ENCODE results near the gene RFX4.

RFX4 gene

DNA sequence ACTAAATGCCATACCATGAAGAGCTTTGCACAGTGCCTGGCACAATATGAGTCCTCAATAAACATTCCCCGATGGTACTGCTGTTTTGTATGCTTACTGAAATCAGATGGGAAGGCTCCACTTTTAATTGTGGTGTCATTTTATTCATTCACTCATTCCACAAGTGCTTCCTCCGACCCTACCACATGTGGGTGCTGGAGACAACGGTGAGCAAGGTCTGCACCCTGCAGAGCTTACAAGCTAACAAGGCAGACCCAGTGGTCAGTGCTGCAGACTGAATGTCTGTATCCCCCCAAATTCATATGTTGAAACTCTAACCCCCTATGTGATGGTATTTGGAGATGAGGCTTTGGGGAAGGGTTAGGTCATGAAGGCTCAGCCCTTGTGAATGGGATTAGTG, 48.3 kb downstream of the RFX4 start:
- H3K27ac ChIP-seq (ENCODE audit: low read depth, low read length) = no peak overlapping the region
- peaks cover 2% of the 10 kb centered on the region; the same call in 1 of the 2 replicates for H3K27me3 ChIP-seq (ENCODE audit: control insufficient read depth, insufficient read depth, low read length)
- H3K4me1 ChIP-seq (ENCODE audit: control insufficient read depth, insufficient read depth, low read length) = no peaks in the 10 kb centered on the region
- H3K9me3 ChIP-seq (ENCODE audit: control insufficient read depth, insufficient read depth, low read depth, low read length) = no peaks in the 10 kb centered on the region
- H3K9ac ChIP-seq (ENCODE audit: low read length) = no peak overlapping the region
- no peaks in the 10 kb centered on the region for H3K36me3 ChIP-seq (ENCODE audit: control insufficient read depth, insufficient read depth, low read length)
- no peak overlapping the region for H3K4me3 ChIP-seq (ENCODE audit: low read depth, low read length)

DNA sequence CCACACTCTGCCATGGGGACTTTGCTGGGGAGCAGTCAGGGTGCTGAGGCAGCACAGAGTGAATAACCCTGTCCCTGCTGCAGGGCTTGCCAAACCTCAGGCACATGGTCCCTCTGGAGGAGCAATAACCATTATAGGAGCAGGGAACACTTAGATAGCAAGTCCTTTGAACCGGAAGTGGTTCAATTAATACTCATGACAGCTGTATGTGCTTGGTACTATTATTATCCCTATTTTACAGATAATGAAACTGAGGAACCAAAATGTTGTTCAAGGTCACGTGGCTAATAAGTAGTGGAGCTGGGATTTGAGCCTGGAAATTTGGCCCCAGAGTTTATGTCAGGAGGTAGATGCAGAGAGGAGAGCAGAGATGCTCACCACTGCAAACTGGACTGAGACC, 49.0 kb downstream of the RFX4 start:
- Histone ChIP-seq H3K9me3 (ENCODE audit: control insufficient read depth, insufficient read depth, low read depth, low read length) (no peaks in the 10 kb centered on the region), H3K27me3 (ENCODE audit: control insufficient read depth, insufficient read depth, low read length) (peaks cover 2% of the 10 kb centered on the region; the same call in 1 of the 2 replicates), H3K4me3 (ENCODE audit: low read depth, low read length) (no peak overlapping the region), H3K27ac (ENCODE audit: low read depth, low read length) (no peak overlapping the region), H3K4me1 (ENCODE audit: control insufficient read depth, insufficient read depth, low read length) (no peaks in the 10 kb centered on the region), H3K9ac (ENCODE audit: low read length) (no peak overlapping the region), H3K36me3 (ENCODE audit: control insufficient read depth, insufficient read depth, low read length) (no peaks in the 10 kb centered on the region)

DNA sequence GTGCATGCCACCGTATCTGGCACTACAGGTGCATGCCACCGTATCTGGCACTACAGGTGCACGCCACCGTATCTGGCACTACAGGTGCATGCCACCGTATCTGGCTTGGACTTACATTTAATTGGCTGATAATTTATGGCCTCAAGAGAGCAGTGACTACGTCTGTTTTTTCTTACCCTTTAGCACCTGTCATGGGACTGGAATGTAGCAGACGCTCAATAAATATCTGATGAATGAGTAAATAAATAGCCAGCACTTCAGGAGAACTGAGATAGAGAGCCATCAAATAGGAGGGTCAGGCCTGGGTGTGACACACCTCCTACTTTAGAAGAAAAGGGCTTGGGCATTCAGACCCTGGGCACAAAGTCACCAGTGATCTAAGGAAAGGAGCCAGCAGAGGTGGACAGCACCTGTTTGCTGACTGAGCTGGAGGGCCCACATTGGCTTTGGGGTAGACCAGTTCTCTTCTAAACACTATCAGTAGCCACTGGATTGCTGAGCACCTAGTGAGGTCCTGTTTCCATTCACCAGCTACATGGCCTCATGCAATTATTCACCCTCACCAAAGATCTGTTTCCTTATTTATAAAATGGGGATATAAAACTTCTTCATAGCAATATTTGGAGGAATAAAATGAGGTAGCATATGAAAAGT, 50.1 kb downstream of the RFX4 start:
- peaks cover 2% of the 10 kb centered on the region; the same call in 1 of the 2 replicates for H3K27me3 ChIP-seq (ENCODE audit: control insufficient read depth, insufficient read depth, low read length)
- H3K9me3 ChIP-seq (ENCODE audit: control insufficient read depth, insufficient read depth, low read depth, low read length) = no peaks in the 10 kb centered on the region
- no peak overlapping the region for H3K27ac ChIP-seq (ENCODE audit: low read depth, low read length)
- no peak overlapping the region for H3K4me3 ChIP-seq (ENCODE audit: low read depth, low read length)
- H3K4me1 ChIP-seq (ENCODE audit: control insufficient read depth, insufficient read depth, low read length) = no peaks in the 10 kb centered on the region
- H3K36me3 ChIP-seq (ENCODE audit: control insufficient read depth, insufficient read depth, low read length) = no peaks in the 10 kb centered on the region
- H3K9ac ChIP-seq (ENCODE audit: low read length) = no peak overlapping the region

DNA sequence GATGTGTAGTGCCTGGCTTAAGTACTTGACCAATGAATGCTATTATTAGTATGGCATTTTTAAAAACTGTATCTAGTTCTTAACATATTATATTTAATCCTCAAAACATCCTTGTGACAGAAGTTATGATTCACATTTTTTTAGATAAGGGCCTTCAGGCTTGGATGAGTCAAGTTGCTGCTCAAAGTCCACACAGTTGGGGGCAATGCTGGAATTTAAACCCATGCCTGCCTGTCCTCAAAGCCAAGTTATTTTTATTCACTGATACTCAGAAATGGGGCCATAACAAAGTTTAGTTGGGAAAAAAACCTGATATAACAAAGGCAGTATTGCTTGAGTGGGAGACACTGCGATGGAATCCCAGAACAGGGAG, 50.6 kb downstream of the RFX4 start:
- Histone ChIP-seq H3K4me1 (ENCODE audit: control insufficient read depth, insufficient read depth, low read length) (no peaks in the 10 kb centered on the region), H3K9ac (ENCODE audit: low read length) (no peak overlapping the region), H3K27ac (ENCODE audit: low read depth, low read length) (no peak overlapping the region), H3K9me3 (ENCODE audit: control insufficient read depth, insufficient read depth, low read depth, low read length) (no peaks in the 10 kb centered on the region), H3K36me3 (ENCODE audit: control insufficient read depth, insufficient read depth, low read length) (no peaks in the 10 kb centered on the region), H3K27me3 (ENCODE audit: control insufficient read depth, insufficient read depth, low read length) (peaks cover 2% of the 10 kb centered on the region; the same call in 1 of the 2 replicates), H3K4me3 (ENCODE audit: low read depth, low read length) (no peak overlapping the region)

DNA sequence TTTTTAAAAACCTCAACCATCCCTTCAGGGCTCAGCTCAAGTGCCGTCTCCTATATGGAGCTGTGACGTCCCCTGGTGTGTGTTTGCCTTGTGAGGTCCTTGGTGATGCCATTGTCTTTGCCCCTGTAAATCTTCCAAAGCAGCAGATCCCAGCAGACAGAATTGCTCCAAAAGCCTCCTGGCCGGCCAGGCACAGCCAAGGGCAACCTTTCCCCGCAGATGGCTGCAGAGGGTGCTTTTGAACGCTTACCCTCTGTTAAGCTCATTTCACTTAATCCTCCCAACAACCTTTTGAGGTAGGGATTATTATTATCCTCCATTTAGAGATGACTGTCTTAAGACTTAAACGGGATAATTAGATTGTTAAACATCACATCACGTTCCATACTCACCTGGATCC, 51.4 kb downstream of the RFX4 start:
- H3K36me3 ChIP-seq (ENCODE audit: control insufficient read depth, insufficient read depth, low read length) = no peaks in the 10 kb centered on the region
- peaks cover 2% of the 10 kb centered on the region; the same call in 1 of the 2 replicates for H3K27me3 ChIP-seq (ENCODE audit: control insufficient read depth, insufficient read depth, low read length)
- H3K4me3 ChIP-seq (ENCODE audit: low read depth, low read length) = no peak overlapping the region
- H3K27ac ChIP-seq (ENCODE audit: low read depth, low read length) = no peak overlapping the region
- H3K9ac ChIP-seq (ENCODE audit: low read length) = no peak overlapping the region
- no peaks in the 10 kb centered on the region for H3K9me3 ChIP-seq (ENCODE audit: control insufficient read depth, insufficient read depth, low read depth, low read length)
- no peaks in the 10 kb centered on the region for H3K4me1 ChIP-seq (ENCODE audit: control insufficient read depth, insufficient read depth, low read length)

DNA sequence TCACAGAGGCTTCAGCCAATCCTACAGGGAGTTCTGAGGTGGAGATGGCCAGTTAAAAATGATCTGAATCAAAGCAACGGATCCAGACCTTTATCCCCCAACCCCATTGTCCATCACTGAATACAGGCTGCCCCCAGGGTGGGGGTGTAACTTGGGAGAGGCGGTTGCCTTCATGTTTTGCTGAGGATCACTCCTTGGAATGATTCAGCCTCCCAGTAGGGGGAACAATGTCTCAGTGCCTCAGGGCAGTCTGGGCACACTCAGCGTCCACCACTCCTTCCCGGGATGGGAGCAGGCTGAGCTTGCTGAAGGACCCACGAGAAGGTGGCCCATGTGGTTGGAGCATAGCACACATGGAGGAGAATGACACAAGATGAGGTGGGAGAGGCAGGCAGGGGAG, 60.2 kb downstream of the RFX4 start:
- Histone ChIP-seq H3K4me1 (ENCODE audit: control insufficient read depth, insufficient read depth, low read length) (peaks cover 9% of the 10 kb centered on the region; the same call in 1 of the 2 replicates), H3K27me3 (ENCODE audit: control insufficient read depth, insufficient read depth, low read length) (no peaks in the 10 kb centered on the region), H3K9me3 (ENCODE audit: control insufficient read depth, insufficient read depth, low read depth, low read length) (no peaks in the 10 kb centered on the region), H3K36me3 (ENCODE audit: control insufficient read depth, insufficient read depth, low read length) (no peaks in the 10 kb centered on the region), H3K4me3 (ENCODE audit: low read depth, low read length) (no peak overlapping the region), H3K9ac (ENCODE audit: low read length) (no peak overlapping the region), H3K27ac (ENCODE audit: low read depth, low read length) (no peak overlapping the region)

DNA sequence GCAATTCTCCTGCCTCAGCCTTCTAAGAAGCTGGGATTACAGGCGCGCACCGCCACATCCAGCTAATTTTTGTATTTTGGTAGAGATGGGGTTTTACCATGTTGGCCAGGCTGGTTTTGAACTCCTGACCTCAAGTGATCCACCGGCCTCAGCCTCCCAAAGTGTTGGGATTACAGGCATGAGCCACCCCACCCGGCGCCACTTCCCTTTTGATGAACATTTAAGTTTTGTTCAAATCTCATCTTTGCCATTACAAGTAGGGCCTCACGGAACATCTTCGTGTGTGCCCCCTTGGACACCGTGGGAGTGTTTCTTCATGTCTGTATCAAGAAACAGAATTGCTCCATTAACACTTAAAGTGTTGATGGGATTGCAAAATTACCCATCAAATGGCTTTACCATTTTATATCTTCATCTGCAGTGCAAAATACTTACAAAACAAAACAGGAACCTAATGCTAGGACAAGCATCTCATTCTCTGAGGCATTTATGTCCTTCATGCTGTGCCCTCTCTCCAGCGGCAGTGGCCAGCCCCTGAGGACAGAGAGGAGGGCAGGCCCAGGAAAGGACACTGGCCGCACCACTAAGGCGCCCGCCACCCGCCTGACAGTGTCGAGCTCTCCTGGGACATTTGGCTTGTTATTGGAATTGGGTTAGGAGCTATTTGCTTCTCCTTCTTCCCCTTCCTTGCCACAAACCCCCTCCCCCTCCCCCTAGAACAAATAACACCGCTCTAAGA, 61.7 kb downstream of the RFX4 start:
- Histone ChIP-seq H3K9ac (ENCODE audit: low read length) (no peak overlapping the region), H3K27me3 (ENCODE audit: control insufficient read depth, insufficient read depth, low read length) (no peaks in the 10 kb centered on the region)

DNA sequence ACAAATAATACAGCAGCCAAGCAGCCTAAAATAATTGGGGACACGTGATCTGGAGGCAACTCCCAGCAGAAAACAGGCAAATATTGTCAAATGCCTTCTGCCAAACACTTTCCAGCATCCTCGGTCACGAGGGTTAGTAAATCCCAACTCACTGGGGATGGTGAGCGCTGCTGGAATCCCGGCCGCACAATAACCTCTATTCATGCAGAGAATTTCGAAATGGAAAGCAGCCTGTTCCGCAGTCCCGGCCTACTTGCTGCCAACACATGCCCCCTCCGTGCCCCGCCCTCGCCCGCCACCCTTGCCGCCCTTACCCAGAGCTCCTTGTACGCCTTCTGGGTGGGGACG, 62.2 kb downstream of the RFX4 start:
- no peak overlapping the region for H3K9ac ChIP-seq (ENCODE audit: low read length)
- H3K27ac ChIP-seq (ENCODE audit: low read depth, low read length) = no peak overlapping the region
- no peak overlapping the region for H3K4me3 ChIP-seq (ENCODE audit: low read depth, low read length)
- no peaks in the 10 kb centered on the region for H3K36me3 ChIP-seq (ENCODE audit: control insufficient read depth, insufficient read depth, low read length)
- peaks cover 9% of the 10 kb centered on the region; the same call in 1 of the 2 replicates for H3K4me1 ChIP-seq (ENCODE audit: control insufficient read depth, insufficient read depth, low read length)
- no peaks in the 10 kb centered on the region for H3K27me3 ChIP-seq (ENCODE audit: control insufficient read depth, insufficient read depth, low read length)
- H3K9me3 ChIP-seq (ENCODE audit: control insufficient read depth, insufficient read depth, low read depth, low read length) = no peaks in the 10 kb centered on the region

More for the DNA sequence above, 61.7 kb downstream of the RFX4 start:
- Histone ChIP-seq H3K4me3 (ENCODE audit: low read depth, low read length) (no peak overlapping the region), H3K4me1 (ENCODE audit: control insufficient read depth, insufficient read depth, low read length) (peaks cover 9% of the 10 kb centered on the region; the same call in 1 of the 2 replicates), H3K36me3 (ENCODE audit: control insufficient read depth, insufficient read depth, low read length) (no peaks in the 10 kb centered on the region), H3K9me3 (ENCODE audit: control insufficient read depth, insufficient read depth, low read depth, low read length) (no peaks in the 10 kb centered on the region), H3K27ac (ENCODE audit: low read depth, low read length) (no peak overlapping the region)

DNA sequence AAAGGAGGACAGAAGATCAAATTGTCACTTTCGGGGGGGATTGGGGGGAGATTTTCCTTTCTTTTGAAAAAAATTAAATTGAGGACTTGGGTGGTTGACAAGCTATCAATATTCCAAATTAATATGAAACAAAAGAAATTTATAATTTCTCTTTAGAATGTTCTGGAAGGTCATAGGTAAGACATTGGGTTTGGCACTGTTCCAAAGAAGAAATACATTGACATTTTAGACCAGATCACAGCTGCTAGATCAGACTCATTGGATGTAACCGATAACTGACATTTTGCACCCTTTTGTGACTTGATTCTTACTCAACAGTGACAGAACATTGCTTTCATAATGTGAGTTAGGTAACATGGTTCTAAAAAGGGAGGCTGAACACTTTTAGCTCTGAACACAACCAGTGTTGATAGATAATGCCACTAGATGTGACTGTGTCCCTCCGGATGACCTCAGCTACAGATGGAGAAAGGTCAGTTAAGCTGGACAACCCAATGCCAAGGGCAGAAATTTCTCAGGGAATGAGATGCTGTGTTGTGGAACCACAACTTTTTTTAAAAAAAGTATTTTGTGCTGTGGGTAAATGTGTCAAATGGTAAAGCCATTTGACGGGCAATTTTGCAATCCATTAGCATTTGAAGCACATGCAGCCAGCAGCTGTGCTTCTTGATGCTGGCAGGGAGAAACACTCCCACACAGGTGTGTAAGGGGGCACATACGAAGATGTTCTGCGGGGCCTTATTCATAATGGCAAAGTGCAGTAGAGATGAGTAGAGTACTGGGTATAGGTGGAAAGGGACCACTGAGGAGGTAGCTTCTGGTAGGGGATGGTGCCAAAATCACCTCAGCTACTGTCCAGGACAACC, 62.9 kb downstream of the RFX4 start:
- Histone ChIP-seq H3K27me3 (ENCODE audit: control insufficient read depth, insufficient read depth, low read length) (no peaks in the 10 kb centered on the region), H3K9ac (ENCODE audit: low read length) (no peak overlapping the region), H3K9me3 (ENCODE audit: control insufficient read depth, insufficient read depth, low read depth, low read length) (no peaks in the 10 kb centered on the region), H3K4me3 (ENCODE audit: low read depth, low read length) (no peak overlapping the region), H3K27ac (ENCODE audit: low read depth, low read length) (no peak overlapping the region), H3K4me1 (ENCODE audit: control insufficient read depth, insufficient read depth, low read length) (peaks cover 9% of the 10 kb centered on the region; the same call in 1 of the 2 replicates), H3K36me3 (ENCODE audit: control insufficient read depth, insufficient read depth, low read length) (no peaks in the 10 kb centered on the region)

DNA sequence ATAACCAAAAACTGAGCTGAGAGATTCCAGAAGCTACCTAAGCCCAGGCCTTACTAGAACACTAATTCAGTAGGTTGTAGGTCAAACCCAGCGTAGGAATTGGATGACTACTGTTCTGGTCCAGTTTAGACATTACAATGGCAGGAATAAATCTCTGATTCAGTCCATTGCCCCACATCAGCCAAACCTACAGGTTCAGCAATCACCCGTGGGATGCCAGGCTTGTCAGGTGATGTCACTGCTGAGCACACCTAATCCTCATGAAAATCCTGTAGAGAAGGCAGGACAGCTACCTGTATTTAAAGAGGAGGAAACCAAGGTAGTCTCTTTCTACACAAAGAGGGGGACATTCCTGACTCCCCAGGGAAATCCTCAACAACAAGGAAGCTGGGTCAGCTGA, 63.7 kb downstream of the RFX4 start:
- Histone ChIP-seq H3K27me3 (ENCODE audit: control insufficient read depth, insufficient read depth, low read length) (no peaks in the 10 kb centered on the region), H3K27ac (ENCODE audit: low read depth, low read length) (no peak overlapping the region)

More for the DNA sequence above, 63.7 kb downstream of the RFX4 start:
- no peak overlapping the region for H3K9ac ChIP-seq (ENCODE audit: low read length)
- H3K36me3 ChIP-seq (ENCODE audit: control insufficient read depth, insufficient read depth, low read length) = no peaks in the 10 kb centered on the region
- no peaks in the 10 kb centered on the region for H3K9me3 ChIP-seq (ENCODE audit: control insufficient read depth, insufficient read depth, low read depth, low read length)
- H3K4me3 ChIP-seq (ENCODE audit: low read depth, low read length) = no peak overlapping the region
- H3K4me1 ChIP-seq (ENCODE audit: control insufficient read depth, insufficient read depth, low read length) = peaks cover 9% of the 10 kb centered on the region; the same call in 1 of the 2 replicates

Data from HUES6 (cell line).